ENCODE data around the gene CROCC. TPM values are rescaled to one million over a fixed set of nuclear protein-coding genes. Genes with fewer than 3 reads are reported as not detected.
A peak's percentile ranks its signal among the peaks of the same experiment; 100 is the strongest.

The CROCC gene
- total and polyA plus RNA-seq, 9 of the 15 experiments (the other 6 are each of a cell fraction or from before 2014, with no cell fraction given), result 0.17 to 15.4 (median 7.6) TPM

- TF ChIP-seq POU5F1 (IDR thresholded peaks at IDR 0.05; ENCODE audit: borderline replicate concordance, low read depth, low read length, partially characterized antibody) (no peak), NR1H2 (CRISPR knock-in tag; IDR thresholded peaks at IDR 0.05) (no peak), HMG20A (CRISPR knock-in tag; conservative IDR thresholded peaks at IDR 0.05) (no peak), ZNF551 (CRISPR knock-in tag; IDR thresholded peaks at IDR 0.05) (no peak), ZNF449 (CRISPR knock-in tag; IDR thresholded peaks at IDR 0.05) (no peak), ZNF24 (IDR thresholded peaks at IDR 0.05) (no peak), VEZF1 (CRISPR knock-in tag; IDR thresholded peaks at IDR 0.05) (peak; percentile 61), NFIC (IDR thresholded peaks at IDR 0.05) (peak; percentile 32; the same call in 1 of the 2 replicates), PML (IDR thresholded peaks at IDR 0.05; ENCODE audit: low read length) (no peak), FOSL1 (tag; conservative IDR thresholded peaks at IDR 0.05) (no peak), FOXA3 (CRISPR knock-in tag; conservative IDR thresholded peaks at IDR 0.05 in 1 of 2, IDR thresholded peaks at IDR 0.05 in 1 of 2) (no peak), ATF7 (IDR thresholded peaks at IDR 0.05) (no peak)
Measured at GRCh38 chr1:16967095-16967575, 45.4 kb downstream of the CROCC start (continued).
